Measurements from ENCODE around the gene LRRC8E.

The LRRC8E gene

DNA sequence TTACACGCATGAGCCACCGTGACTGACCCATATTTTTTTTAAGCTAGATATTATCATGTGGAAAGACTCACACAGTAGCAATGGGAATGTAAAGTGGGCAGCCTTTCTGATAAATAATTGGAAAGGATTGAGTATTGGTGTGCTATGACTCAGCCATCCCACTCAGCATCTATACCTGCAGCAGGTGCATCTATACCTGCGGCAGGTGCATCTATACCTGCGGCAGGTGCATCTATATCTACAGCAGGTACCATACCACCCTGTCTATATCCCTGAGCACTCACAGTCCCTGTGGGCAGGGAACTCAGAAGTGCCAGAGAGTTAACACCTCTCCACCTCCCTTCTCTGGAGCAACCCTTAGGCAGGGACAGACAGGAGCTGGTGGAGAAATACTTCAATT lies 5.2 kb upstream of the LRRC8E start:
- H2AFZ ChIP-seq (ENCODE audit: low read length) = no peak overlapping the region
- H3K36me3 ChIP-seq (ENCODE audit: insufficient read depth, low read length) = no peaks in the 10 kb centered on the region
- no peaks in the 10 kb centered on the region for H3K79me2 ChIP-seq (ENCODE audit: insufficient read depth, low read length)
- no peak overlapping the region for H3K4me2 ChIP-seq (ENCODE audit: low read depth, low read length, poor library complexity, severe bottlenecking)
- H3K4me3 ChIP-seq (ENCODE audit: low read length, poor library complexity, severe bottlenecking) = no peak overlapping the region
- no peaks in the 10 kb centered on the region for H3K9me2 ChIP-seq (replicated peaks; ENCODE audit: low read depth, low read length)
- H3K9ac ChIP-seq (ENCODE audit: low read depth, low read length, poor library complexity, severe bottlenecking) = no peak overlapping the region
- TF ChIP-seq, protein P1, sequence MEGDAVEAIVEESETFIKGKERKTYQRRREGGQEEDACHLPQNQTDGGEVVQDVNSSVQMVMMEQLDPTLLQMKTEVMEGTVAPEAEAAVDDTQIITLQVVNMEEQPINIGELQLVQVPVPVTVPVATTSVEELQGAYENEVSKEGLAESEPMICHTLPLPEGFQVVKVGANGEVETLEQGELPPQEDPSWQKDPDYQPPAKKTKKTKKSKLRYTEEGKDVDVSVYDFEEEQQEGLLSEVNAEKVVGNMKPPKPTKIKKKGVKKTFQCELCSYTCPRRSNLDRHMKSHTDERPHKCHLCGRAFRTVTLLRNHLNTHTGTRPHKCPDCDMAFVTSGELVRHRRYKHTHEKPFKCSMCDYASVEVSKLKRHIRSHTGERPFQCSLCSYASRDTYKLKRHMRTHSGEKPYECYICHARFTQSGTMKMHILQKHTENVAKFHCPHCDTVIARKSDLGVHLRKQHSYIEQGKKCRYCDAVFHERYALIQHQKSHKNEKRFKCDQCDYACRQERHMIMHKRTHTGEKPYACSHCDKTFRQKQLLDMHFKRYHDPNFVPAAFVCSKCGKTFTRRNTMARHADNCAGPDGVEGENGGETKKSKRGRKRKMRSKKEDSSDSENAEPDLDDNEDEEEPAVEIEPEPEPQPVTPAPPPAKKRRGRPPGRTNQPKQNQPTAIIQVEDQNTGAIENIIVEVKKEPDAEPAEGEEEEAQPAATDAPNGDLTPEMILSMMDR (conservative IDR thresholded peaks at IDR 0.05; ENCODE audit: low read length) = no peak
- TF ChIP-seq EZH2phosphoT487 (IDR thresholded peaks at IDR 0.05; ENCODE audit: borderline replicate concordance) = no peak
- no peaks in the 10 kb centered on the region for H3K4me1 ChIP-seq (ENCODE audit: insufficient read depth, low read length, poor library complexity, severe bottlenecking)
- H3K27me3 ChIP-seq (ENCODE audit: insufficient read depth, low read length, poor library complexity, severe bottlenecking) = no peaks in the 10 kb centered on the region
- no peaks in the 10 kb centered on the region for H4K20me1 ChIP-seq (ENCODE audit: insufficient read depth, low read length, poor library complexity, severe bottlenecking)
- H3K9me3 ChIP-seq (ENCODE audit: insufficient read depth, low read depth, low read length) = no peaks in the 10 kb centered on the region
- no peaks in the 10 kb centered on the region for H3F3A ChIP-seq (ENCODE audit: low read depth)

DNA sequence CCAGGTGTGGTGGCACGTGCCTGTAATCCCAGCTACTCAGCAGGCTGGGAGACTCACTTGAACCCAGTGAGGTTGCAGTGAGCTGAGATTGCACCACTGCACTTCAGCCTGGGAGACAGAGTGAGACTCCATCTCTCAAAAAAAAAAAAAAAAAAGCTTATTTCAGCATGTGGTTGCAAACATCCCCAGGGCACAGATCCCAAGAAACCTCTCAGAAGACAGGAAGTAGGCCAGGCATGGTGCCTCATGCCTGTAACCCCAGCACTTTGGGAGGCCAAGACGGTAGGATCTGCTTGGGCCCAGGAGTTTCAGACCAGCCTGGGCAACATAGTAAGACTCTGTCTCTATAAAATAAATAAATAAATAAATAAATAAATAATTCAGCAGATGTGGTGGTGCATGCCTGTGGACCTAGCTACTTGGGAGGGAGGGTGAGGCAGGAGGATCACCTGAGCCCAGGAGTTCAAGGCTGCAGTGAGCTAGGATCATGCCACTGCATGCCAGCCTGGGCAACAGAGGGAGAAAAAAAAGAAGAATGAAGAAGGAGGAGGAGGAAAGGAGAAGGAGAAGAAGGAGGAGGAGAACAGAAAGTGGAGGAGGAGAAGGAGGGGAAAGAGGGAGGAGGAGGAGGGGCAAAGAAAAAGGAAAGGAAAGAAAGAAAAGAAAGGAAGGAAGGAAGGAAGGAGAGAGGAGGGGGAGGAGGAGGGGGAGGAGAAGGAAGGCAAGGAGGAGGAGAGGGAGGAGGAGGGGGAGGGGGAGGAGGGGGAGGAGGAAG lies 4.3 kb upstream of the LRRC8E start:
- Histone ChIP-seq H3K4me2 (ENCODE audit: low read depth, low read length, poor library complexity, severe bottlenecking) (no peak overlapping the region), H3K9ac (ENCODE audit: low read depth, low read length, poor library complexity, severe bottlenecking) (no peak overlapping the region)
- TF ChIP-seq, protein P1 (conservative IDR thresholded peaks at IDR 0.05; ENCODE audit: low read length) = no peak
- no peak for TF ChIP-seq EZH2phosphoT487 (IDR thresholded peaks at IDR 0.05; ENCODE audit: borderline replicate concordance)

DNA sequence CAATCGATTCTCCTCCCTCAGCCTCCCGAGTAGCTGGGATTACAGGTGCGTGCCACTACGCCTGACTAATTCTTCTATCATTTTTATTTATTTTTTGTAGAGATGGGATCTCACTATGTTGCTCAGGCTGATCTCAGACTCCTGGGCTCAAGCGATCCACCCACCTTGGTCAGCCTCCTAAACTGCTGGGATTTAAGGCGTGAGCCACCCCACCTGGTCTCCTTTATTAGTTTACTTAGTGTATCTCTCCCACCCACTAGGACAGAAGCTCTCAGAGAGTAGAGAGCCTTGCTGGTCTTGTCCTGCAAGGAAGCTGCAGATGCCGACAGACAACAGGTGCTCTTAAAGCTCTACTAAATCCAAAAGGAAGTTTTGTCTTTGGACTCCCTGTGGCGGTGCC lies 2.5 kb upstream of the LRRC8E start:
- Histone ChIP-seq H3K9me2 (replicated peaks; ENCODE audit: low read depth, low read length) (no peaks in the 10 kb centered on the region), H3K79me2 (ENCODE audit: insufficient read depth, low read length) (no peaks in the 10 kb centered on the region), H2AFZ (ENCODE audit: low read length) (no peak overlapping the region), H3K4me2 (ENCODE audit: low read depth, low read length, poor library complexity, severe bottlenecking) (no peak overlapping the region), H3K4me1 (ENCODE audit: insufficient read depth, low read length, poor library complexity, severe bottlenecking) (no peaks in the 10 kb centered on the region), H3F3A (ENCODE audit: low read depth) (no peaks in the 10 kb centered on the region), H3K9me3 (ENCODE audit: insufficient read depth, low read depth, low read length) (no peaks in the 10 kb centered on the region), H3K9ac (ENCODE audit: low read depth, low read length, poor library complexity, severe bottlenecking) (no peak overlapping the region), H3K27me3 (ENCODE audit: insufficient read depth, low read length, poor library complexity, severe bottlenecking) (no peaks in the 10 kb centered on the region), H3K36me3 (ENCODE audit: insufficient read depth, low read length) (no peaks in the 10 kb centered on the region), H4K20me1 (ENCODE audit: insufficient read depth, low read length, poor library complexity, severe bottlenecking) (no peaks in the 10 kb centered on the region), H3K4me3 (ENCODE audit: low read length, poor library complexity, severe bottlenecking) (no peak overlapping the region)
- no peak for TF ChIP-seq EZH2phosphoT487 (IDR thresholded peaks at IDR 0.05; ENCODE audit: borderline replicate concordance)
- TF ChIP-seq, protein P1 (conservative IDR thresholded peaks at IDR 0.05; ENCODE audit: low read length) = no peak

More for the DNA sequence above, 4.3 kb upstream of the LRRC8E start:
- no peaks in the 10 kb centered on the region for H3F3A ChIP-seq (ENCODE audit: low read depth)
- H3K9me3 ChIP-seq (ENCODE audit: insufficient read depth, low read depth, low read length) = no peaks in the 10 kb centered on the region
- no peaks in the 10 kb centered on the region for H4K20me1 ChIP-seq (ENCODE audit: insufficient read depth, low read length, poor library complexity, severe bottlenecking)
- H3K79me2 ChIP-seq (ENCODE audit: insufficient read depth, low read length) = no peaks in the 10 kb centered on the region
- no peaks in the 10 kb centered on the region for H3K4me1 ChIP-seq (ENCODE audit: insufficient read depth, low read length, poor library complexity, severe bottlenecking)
- no peak overlapping the region for H2AFZ ChIP-seq (ENCODE audit: low read length)
- no peaks in the 10 kb centered on the region for H3K9me2 ChIP-seq (replicated peaks; ENCODE audit: low read depth, low read length)
- no peak overlapping the region for H3K4me3 ChIP-seq (ENCODE audit: low read length, poor library complexity, severe bottlenecking)
- H3K36me3 ChIP-seq (ENCODE audit: insufficient read depth, low read length) = no peaks in the 10 kb centered on the region
- H3K27me3 ChIP-seq (ENCODE audit: insufficient read depth, low read length, poor library complexity, severe bottlenecking) = no peaks in the 10 kb centered on the region
